Measurements from ENCODE around the gene SMURF1. TPM values are rescaled to one million over a fixed set of nuclear protein-coding genes. Genes with fewer than 3 reads are reported as not detected.

Gene SMURF1
- total RNA-seq, 4 donors from 2014 or later = 28.2 to 35.4 (median 31.1) TPM

DNA sequence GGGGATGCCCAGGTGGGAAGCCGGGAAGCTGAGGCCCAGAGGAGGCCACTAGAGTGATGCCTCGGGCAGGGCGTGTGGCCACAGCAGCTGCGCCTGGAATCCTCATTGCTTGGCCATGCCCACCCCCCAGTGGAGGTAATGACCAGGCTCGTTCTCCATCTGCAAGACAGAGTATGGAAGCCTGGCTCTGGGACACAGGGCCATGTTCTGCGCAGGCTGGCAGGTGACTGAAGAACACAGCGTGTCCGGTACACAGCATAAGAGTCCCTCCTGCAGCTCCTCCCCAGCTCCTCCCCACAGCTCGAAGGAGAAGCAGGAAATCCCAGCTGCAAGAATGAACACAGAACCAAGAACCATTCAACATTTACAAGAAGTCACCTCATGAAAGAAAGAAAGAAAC, 64.8 kb downstream of the SMURF1 start:
- peaks cover 0 to 53% (median 11%) of the 10 kb centered on the region in 4 donors for H3K4me1 ChIP-seq
- WGBS, 2 donors = 37 to 47% methylated on average over 6 to 9 of the region's 9 CpGs
- no peak overlapping the region for H3K4me3 ChIP-seq
- H3K9me3 ChIP-seq = no peaks in the 10 kb centered on the region
- H3K27me3 ChIP-seq = no peaks in the 10 kb centered on the region
- H3K36me3 ChIP-seq = no peaks in the 10 kb centered on the region
- peak overlapping the region in 1 of 4 donors; percentile 4 for H3K27ac ChIP-seq
- DNase-seq (ENCODE audit: low spot score in 2 of 2) = no peak
- no peak for TF ChIP-seq POLR2A (IDR thresholded peaks at IDR 0.05)
- TF ChIP-seq EP300 (IDR thresholded peaks at IDR 0.05) = no peak
- TF ChIP-seq, protein P1, sequence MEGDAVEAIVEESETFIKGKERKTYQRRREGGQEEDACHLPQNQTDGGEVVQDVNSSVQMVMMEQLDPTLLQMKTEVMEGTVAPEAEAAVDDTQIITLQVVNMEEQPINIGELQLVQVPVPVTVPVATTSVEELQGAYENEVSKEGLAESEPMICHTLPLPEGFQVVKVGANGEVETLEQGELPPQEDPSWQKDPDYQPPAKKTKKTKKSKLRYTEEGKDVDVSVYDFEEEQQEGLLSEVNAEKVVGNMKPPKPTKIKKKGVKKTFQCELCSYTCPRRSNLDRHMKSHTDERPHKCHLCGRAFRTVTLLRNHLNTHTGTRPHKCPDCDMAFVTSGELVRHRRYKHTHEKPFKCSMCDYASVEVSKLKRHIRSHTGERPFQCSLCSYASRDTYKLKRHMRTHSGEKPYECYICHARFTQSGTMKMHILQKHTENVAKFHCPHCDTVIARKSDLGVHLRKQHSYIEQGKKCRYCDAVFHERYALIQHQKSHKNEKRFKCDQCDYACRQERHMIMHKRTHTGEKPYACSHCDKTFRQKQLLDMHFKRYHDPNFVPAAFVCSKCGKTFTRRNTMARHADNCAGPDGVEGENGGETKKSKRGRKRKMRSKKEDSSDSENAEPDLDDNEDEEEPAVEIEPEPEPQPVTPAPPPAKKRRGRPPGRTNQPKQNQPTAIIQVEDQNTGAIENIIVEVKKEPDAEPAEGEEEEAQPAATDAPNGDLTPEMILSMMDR (IDR thresholded peaks at IDR 0.05) = no peak

DNA sequence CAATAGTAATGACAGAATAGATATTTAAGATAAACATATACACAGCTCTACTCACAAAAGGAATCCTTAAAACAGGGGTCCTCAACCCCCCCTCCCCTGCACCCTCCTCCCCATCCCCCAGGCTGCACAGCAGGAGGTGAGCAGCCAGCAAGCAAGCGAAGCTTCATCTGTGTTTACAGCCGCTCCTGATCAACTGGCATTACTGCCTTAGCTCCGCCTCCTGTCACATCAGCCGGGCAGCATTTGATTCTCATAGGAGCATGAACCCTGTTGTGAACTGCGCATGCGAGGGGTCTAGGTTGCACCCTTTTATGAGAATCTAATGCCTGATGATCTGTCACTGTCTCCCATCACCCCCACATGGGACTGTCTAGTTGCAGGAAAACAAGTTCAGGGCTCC, 65.5 kb downstream of the SMURF1 start:
- H3K36me3 ChIP-seq = no peaks in the 10 kb centered on the region
- peaks cover 0 to 46% (median 11%) of the 10 kb centered on the region in 4 donors for H3K4me1 ChIP-seq
- H3K9me3 ChIP-seq = no peaks in the 10 kb centered on the region
- no peak overlapping the region for H3K4me3 ChIP-seq
- H3K27ac ChIP-seq = no peak overlapping the region
- TF ChIP-seq EP300 (IDR thresholded peaks at IDR 0.05) (no peak), POLR2A (IDR thresholded peaks at IDR 0.05) (no peak)
- TF ChIP-seq, protein P1 (IDR thresholded peaks at IDR 0.05) = no peak
- H3K27me3 ChIP-seq = no peaks in the 10 kb centered on the region
- WGBS, 2 donors = 76 to 86% methylated on average over 6 of the region's 6 CpGs
- DNase-seq (ENCODE audit: low spot score in 2 of 2) = no peak

DNA sequence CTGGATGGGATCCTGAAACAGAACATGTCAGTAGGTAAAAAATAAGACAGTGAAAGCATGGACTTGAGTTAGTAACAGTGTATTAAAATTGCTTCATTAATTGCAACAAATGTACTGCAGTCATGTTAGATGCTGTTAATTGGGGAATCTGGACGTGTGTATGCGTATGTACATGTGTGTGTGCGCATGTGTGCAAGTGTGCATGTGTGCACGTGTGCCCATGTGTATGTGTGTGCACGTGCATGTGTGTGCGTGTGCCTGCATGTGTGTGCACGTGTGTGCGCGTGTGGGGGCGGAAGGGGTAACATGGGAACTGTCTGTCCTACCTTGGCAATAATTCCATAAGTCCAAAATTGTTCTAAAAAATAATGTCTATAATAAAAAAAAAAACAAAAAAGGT, 67.3 kb downstream of the SMURF1 start:
- TF ChIP-seq, protein P1 (IDR thresholded peaks at IDR 0.05) = no peak
- TF ChIP-seq EP300 (IDR thresholded peaks at IDR 0.05) (no peak), POLR2A (IDR thresholded peaks at IDR 0.05) (no peak)
- no peaks in the 10 kb centered on the region for H3K9me3 ChIP-seq
- H3K27ac ChIP-seq = no peak overlapping the region
- peaks cover 0 to 41% (median 11%) of the 10 kb centered on the region in 4 donors for H3K4me1 ChIP-seq
- WGBS, 2 donors = 92 to 93% methylated on average over 10 of the region's 10 CpGs
- H3K36me3 ChIP-seq = no peaks in the 10 kb centered on the region
- no peak overlapping the region for H3K4me3 ChIP-seq
- DNase-seq (ENCODE audit: low spot score in 2 of 2) = no peak
- H3K27me3 ChIP-seq = no peaks in the 10 kb centered on the region

DNA sequence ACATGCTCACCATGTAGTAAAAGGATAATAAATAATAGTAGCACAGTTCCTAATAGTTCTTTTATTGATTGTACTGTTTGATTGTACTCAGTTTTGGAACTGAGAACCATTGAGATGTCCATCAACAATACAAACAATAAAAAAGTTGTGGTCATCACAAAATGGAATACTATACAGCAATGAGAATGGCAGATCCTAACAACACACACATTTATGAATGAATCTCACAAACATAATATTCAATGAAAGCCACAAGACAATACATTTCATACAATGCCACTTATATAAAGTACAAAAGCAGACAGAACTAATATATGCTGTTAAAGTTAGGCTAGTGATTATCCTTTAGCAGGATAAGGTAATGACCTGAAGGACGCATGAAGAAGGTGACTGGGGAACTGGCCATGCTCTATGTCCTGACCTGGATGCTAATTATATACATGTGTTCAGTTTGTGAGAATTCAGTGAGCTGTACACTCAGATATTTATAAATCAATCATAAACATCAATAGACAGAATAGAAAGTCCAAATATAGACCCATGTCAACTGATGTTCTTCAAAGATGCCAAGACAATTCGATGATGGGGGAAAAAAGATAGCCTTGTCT, 70.0 kb downstream of the SMURF1 start:
- WGBS, 2 donors = 83 to 84% methylated on average over 2 of the region's 2 CpGs
- Histone ChIP-seq H3K4me1 (peaks cover 0 to 33% (median 10%) of the 10 kb centered on the region in 4 donors), H3K9me3 (no peaks in the 10 kb centered on the region), H3K27ac (no peak overlapping the region), H3K4me3 (no peak overlapping the region), H3K27me3 (no peaks in the 10 kb centered on the region), H3K36me3 (no peaks in the 10 kb centered on the region)
- TF ChIP-seq EP300 (IDR thresholded peaks at IDR 0.05) = no peak
- no peak for TF ChIP-seq POLR2A (IDR thresholded peaks at IDR 0.05)
- TF ChIP-seq, protein P1 (IDR thresholded peaks at IDR 0.05) = no peak
- no peak for DNase-seq (ENCODE audit: low spot score in 2 of 2)

DNA sequence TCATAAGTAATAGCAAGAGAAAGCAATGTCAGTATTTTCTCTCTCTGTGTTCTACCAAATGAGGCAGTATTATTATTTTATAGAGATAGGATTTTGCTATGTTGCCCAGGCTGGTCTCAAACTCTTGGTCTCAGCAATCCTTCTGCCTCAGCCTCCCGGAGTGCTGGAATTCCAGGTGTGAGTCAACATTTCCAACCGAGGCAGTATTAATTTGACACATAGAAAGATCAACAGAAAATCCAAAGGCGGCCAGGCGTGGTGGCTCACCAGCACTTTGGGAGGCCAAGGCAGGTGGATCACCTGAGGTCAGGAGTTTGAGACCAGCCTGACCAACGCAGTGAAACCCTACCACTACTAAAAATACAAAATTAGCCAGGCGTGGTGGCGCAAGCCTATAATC, 71.8 kb downstream of the SMURF1 start:
- Histone ChIP-seq H3K4me1 (peaks cover 0 to 42% (median 12%) of the 10 kb centered on the region in 4 donors), H3K27me3 (no peaks in the 10 kb centered on the region), H3K27ac (no peak overlapping the region), H3K36me3 (no peaks in the 10 kb centered on the region), H3K9me3 (no peaks in the 10 kb centered on the region), H3K4me3 (no peak overlapping the region)
- no peak for DNase-seq (ENCODE audit: low spot score in 2 of 2)
- 94% methylated on average over 7 of the region's 7 CpGs for WGBS, 2 donors
- no peak for TF ChIP-seq POLR2A (IDR thresholded peaks at IDR 0.05)
- TF ChIP-seq, protein P1 (IDR thresholded peaks at IDR 0.05) = no peak
- no peak for TF ChIP-seq EP300 (IDR thresholded peaks at IDR 0.05)
